HG03095 (cell line): ENCODE data around the gene OSMR.

ENCODE experiments used
- ATAC-seq: cut with Tn5 transposase; IDR thresholded peaks from one replicate; pipeline ENCODE4 v1.9.1; 2021; ENCODE audit warnings: moderate library complexity; ENCODE audit not compliant: unreplicated experiment

OSMR gene

DNA sequence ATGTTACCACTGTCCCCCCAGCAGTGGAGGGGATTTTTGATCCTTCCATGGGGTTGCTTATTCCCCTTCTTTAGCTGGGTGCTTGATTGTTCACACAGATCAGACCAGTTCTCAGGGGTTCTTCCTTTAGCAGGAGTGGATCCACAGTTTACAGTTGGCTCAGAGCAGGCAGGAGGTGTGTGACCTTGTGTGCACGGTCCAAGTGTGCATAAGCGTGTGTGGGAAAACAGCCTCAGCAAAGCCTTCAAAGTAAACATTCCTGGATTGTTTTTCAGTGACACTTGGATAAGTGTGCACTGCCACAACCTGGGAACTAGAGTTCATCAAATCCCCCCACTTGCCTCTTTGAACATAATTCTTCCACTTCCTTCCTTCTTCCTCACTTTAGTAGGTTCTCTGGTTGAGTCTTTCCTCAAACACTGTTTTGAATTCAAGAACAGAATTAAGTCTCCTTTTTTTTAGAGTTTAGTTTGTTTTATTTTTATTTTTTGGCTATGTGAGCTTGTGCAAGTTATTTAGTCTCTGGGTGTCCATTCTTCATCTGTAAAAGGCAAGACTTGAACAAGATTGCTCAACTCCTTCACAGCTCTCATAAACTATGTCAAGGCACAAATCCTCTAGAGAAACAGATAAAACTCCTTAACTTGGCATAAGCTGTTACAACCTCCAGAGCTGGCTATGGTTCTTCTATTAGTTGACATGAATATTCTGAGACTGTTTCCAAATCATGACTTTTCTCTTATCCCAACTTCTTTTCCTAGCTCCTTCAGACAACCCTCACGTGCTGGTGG is 78.0 kb downstream of the OSMR start:
- ATAC-seq, result no peak

GRCh38 chr5:38925154-38925925 is 79.5 kb downstream of the OSMR start:
- no peak for ATAC-seq

DNA sequence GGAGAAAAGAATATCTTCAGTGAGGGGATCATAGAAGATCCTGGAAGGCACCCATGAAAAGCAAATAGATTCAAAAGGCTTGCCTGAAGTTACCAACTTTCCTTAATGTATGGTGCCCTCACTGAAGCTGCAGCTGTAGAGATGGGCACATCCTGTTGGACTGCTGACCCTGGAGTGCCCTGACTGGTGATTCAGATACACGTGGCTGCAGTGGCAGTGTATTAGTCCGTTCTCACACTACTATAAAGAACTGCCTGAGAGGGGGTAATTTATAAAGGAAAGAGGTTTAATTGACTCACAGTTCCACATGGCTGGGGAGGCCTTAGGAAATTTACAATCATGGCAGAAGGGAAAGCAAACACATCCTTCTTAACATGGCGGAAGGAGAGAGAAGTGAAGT is 80.3 kb downstream of the OSMR start:
- no peak for ATAC-seq

DNA sequence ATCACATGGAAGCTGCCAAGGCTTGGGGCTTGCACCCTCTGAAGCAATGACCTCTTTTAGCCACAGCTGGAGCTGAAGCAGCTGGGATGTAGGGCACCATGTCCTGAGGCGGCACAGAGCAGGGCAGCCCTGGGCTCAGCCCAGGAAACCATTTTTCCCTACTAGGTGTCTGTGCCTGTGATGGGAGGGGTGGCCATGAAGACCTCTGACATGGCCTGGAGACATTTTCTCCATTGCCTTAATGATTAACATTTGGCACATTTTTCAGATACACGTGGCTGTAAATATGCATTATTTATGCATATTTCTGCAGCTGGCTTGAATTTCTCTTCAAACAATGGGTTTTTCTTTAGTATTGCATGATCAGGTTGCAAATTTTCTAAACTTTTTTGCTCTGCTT is 81.7 kb downstream of the OSMR start:
- ATAC-seq, result no peak

DNA sequence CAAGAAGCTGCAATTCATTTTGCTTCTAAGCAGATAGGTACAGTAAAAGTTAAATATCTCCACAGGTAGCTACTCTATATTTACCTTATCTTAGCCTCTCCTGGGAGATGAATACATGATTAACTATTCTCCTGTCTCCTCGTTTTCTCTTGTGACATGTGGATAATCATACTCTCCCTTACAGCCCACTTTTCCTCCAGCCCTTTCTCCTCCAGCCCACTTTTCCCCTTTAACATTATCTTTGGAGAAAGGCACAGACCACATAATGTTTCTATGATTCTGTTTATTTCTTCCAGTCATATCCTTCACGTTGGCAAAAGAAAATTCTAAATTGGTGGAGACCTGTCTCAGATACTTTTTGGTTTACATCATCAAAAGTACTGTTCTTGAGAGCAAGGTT is 84.0 kb downstream of the OSMR start:
- no peak for ATAC-seq

GRCh38 chr5:38931731-38932130 is 85.9 kb downstream of the OSMR start:
- no peak for ATAC-seq

GRCh38 chr5:38932854-38933408 is 87.1 kb downstream of the OSMR start:
- ATAC-seq, result no peak

GRCh38 chr5:38935437-38935836 is 89.6 kb downstream of the OSMR start:
- ATAC-seq, result no peak

DNA sequence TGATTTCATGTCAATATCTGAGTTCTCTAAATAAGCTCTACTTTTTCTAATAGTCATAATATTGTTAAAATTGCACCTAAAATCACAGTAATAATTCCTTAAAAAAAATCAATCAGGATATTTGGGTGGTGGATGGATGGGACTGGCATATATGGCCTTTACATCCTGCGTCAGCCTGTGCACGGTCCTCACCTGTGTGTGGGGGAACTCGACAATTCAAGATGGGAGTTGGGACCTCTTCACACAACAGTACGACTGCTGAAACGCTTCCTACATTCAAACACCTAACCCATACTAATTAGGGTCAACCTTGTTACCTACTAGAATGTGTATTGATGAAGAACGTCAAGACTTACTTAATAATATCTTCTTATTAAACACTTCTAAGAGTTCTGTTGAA is 90.5 kb downstream of the OSMR start:
- ATAC-seq, result no peak

DNA sequence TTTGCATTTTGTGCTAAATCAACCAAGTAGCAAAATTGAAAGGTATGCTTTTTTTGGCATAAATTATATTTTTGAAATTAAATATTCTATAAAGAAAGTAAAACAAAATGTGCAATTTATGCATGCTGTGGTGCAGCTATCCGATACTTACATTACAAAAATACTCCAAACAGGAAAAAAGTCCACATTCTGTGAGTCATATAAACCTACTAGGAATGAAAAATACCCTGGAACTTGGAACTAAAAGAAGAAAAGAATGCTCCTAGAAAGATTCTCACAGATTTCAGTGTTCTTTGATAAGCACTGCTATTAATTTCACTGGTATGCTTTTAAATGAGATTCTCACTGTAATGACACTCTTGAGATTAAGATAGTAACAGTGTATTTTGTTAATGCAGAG is 92.6 kb downstream of the OSMR start:
- no peak for ATAC-seq

DNA sequence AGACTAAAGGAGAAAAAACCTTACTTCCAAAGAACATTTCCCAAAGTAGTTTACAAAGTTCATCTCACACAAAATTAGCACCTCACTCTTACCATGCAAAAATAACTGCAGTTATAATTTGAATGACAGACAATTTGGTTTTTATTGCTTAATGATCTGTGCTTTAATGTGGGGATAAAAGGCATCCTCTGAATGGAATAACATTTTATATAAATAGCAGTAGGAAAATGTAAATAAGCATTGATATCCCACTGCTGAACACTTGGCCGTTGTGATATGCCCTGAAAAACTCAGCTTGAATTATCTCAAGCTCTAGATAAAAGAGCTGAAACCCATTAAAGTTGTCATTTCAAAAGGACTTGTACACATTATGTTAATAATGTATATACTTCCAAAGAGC is 93.2 kb downstream of the OSMR start:
- no peak for ATAC-seq

DNA sequence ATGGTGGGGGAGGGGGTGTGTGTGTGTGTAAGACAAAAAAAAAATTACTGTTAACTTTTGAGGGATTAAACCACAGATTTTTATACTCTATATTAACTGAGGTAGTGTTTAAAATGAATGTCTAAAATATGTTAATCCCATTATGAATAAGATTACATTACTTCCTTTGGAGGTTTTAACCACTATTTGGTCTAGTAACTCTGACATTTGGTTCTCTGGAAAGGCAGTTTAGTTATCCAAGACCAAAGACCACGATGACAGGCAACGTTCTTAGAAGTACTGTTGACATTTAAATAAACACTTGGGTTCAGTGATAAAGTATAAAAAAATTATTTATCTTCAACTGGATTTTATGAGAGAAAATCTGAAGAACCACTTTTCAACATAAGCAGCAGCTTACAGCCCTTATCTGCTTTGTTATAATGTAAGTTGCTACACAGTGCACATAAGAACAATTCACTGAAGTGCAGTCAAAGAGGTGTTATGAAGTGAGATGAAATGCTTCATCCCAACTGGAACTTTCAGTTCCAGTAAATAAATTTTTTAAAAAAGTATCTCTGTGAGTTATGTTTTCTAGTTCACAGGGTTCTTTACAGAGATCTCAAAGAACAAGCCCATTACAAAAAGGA is 94.5 kb downstream of the OSMR start:
- ATAC-seq, result no peak

DNA sequence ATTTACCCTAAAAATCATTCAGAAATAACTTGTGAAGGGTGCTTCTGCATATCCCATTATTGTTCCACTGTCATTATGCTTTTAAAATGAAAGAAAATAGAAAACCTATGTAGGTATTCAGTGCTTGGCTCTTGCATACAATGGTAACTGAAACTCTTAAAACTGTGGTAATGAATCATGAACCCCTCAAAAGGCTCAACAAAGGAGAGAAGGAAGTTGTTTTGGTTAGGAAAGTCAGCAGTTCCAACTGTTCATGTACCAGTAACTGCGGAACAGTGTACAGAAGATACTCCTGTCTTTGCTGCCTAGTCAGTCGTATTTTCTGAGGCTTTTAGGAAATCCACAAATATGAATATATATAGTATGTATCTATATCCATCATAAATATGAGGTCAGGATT is 96.1 kb downstream of the OSMR start:
- no peak for ATAC-seq

GRCh38 chr5:38944282-38944681 is 98.5 kb downstream of the OSMR start:
- no peak for ATAC-seq

DNA sequence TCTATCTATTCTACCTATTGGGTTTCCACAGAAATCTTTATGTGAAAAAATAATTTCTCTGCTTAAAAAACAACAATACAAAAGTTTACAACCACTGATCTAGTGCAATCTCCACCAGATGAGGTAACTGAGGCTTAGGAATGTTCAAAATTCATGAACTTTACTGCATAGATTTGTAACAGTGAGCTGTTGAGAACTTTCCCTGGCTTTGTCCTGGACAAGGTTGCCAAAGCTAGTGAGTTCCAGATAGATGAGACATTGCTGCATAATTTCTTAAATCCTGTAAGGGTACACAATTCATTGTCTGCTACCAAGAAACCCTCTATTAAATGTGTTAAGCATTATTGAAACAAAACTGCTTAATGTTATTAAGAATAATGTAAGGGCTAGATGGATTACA is 102.7 kb downstream of the OSMR start:
- no peak for ATAC-seq

- ATAC-seq, result no peak
Observed at GRCh38 chr5:38953426-38954012, 107.7 kb downstream of the OSMR start.

- no peak for ATAC-seq
Observed at GRCh38 chr5:38961691-38962090, 115.9 kb downstream of the OSMR start.

- ATAC-seq, result no peak
Observed at GRCh38 chr5:38968665-38969064, 122.9 kb downstream of the OSMR start.

- ATAC-seq, result no peak
Observed at GRCh38 chr5:38978036-38978435, 132.2 kb downstream of the OSMR start.

DNA sequence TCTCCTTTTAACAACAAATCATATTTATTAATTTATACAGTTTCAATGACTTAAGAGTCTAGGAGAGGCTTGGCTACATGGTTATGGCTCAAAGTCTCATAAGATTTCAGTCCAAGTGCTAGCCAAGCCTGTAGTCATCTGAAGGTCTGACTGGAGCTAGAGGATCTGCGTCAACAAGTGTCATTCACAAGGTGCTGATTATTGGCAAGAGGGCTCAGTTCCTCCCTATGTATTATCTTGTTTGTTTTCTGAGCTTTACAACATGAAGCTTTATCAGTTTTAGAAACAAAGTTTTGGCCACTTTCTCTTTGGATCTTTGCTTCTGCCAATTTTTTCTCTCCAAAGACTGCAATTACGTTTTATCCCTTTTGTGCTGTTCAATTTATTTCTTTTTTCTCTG is 133.7 kb downstream of the OSMR start:
- ATAC-seq, result no peak
